Stimulated activated naive CD8-positive, alpha-beta T cell treated with anti-CD3 and anti-CD28 coated beads, Interleukin-15, Interleukin-2, amounts not matched to agents 100 ng/mL and 50 ng/mL, for 24 hours (primary cell): ENCODE data around the gene SETD6.
A peak's percentile ranks its signal among the peaks of the same experiment; 100 is the strongest.
"Not testable (repeated sequence)": the region's sequence is repeated elsewhere in the genome, so short reads cannot be mapped to it uniquely, and the experiment has no call there.

ENCODE experiments used
- H3K27ac Mint-ChIP-seq: one replicate; pipeline ENCODE4 v1.8.0; 2021; ENCODE audit warnings: mild to moderate bottlenecking, mixed read lengths
- H3K27me3 Mint-ChIP-seq: one replicate; pipeline ENCODE4 v1.8.0; 2021; ENCODE audit warnings: mixed read lengths
- H3K36me3 Mint-ChIP-seq: one replicate; pipeline ENCODE4 v1.8.0; 2021; ENCODE audit warnings: low read depth, mixed read lengths
- H3K4me1 Mint-ChIP-seq: one replicate; pipeline ENCODE4 v1.8.0; 2021; ENCODE audit warnings: low read depth, mixed read lengths
- H3K4me3 Mint-ChIP-seq: one replicate; pipeline ENCODE4 v1.8.0; 2021; ENCODE audit warnings: mild to moderate bottlenecking, mixed read lengths
- H3K9me3 Mint-ChIP-seq: one replicate; pipeline ENCODE4 v1.8.0; 2021; ENCODE audit warnings: mixed read lengths

The SETD6 gene

DNA sequence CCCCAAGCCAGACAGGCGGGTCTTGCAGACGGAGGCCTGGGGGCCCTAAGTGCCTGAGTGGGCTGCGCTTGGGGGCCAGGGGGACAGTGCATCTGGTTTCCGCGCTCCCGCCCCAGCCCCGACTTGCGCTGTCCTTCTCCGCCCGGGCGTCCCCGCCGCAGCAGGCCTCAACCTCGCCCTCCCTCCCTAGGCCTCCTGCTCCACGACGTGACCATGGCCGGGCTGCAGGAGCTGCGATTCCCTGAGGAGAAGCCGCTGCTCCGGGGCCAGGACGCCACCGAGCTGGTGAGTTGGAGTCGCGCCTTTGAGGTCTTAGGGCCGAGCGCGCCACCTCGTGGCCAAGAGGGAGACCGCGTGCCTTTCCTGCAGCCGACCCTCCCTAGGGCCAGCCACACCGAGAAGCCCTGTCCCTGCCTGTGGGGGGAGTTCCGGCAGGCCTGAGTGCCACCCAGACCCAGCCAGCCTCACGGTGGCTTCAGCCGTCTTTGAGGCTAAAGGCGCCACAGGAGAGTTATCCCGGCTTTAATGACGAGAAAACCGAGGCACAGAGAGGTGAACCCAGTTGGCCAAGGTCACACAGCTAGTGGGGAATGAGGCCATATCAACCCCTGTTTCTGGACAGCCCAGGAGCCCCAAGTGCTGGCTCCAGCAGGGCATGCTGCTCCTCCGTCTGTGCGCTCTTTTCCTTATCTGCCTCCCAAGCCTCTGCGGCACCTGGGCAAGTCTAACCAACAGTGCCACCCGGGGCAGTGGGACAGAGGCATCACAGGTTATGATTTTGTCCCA is 27.6 kb upstream of the SETD6 start:
- no peak overlapping the region for H3K4me3 Mint-ChIP-seq
- H3K36me3 Mint-ChIP-seq: no peaks in the 10 kb centered on the region
- no peaks in the 10 kb centered on the region for H3K4me1 Mint-ChIP-seq
- no peak overlapping the region for H3K27ac Mint-ChIP-seq
- H3K9me3 Mint-ChIP-seq: no peaks in the 10 kb centered on the region
- peaks cover 4% of the 10 kb centered on the region for H3K27me3 Mint-ChIP-seq

DNA sequence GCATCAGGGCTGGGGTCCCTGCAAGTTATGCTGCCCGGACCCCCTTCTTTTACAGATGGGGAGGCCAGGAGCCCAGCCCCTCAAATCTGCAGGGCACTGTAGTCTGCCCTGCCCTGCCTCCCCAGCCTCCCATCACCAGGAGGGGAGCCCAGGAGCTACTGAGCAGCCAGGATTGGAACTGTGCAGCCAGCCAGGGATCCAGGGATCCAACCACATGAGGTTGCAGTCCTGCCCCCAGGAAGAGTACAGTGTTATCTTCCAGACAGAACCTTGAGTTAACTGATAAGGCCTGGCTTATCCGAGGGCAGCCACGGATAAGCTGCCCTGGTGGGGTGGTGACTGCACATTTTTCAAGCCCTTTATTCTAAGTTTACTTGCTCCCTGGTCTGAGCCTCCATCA is 26.8 kb upstream of the SETD6 start:
- peaks cover 1% of the 10 kb centered on the region for H3K27me3 Mint-ChIP-seq
- H3K4me3 Mint-ChIP-seq: no peak overlapping the region

GRCh38 chr16:58490065-58490464 is 25.3 kb upstream of the SETD6 start:
- H3K4me1 Mint-ChIP-seq: peaks cover 3% of the 10 kb centered on the region
- no peaks in the 10 kb centered on the region for H3K36me3 Mint-ChIP-seq
- H3K9me3 Mint-ChIP-seq: no peaks in the 10 kb centered on the region
- no peak overlapping the region for H3K27ac Mint-ChIP-seq
- H3K4me3 Mint-ChIP-seq: no peak overlapping the region
- no peaks in the 10 kb centered on the region for H3K27me3 Mint-ChIP-seq

More for the DNA sequence above, 26.8 kb upstream of the SETD6 start:
- no peak overlapping the region for H3K27ac Mint-ChIP-seq
- no peaks in the 10 kb centered on the region for H3K36me3 Mint-ChIP-seq
- no peaks in the 10 kb centered on the region for H3K9me3 Mint-ChIP-seq
- no peaks in the 10 kb centered on the region for H3K4me1 Mint-ChIP-seq

DNA sequence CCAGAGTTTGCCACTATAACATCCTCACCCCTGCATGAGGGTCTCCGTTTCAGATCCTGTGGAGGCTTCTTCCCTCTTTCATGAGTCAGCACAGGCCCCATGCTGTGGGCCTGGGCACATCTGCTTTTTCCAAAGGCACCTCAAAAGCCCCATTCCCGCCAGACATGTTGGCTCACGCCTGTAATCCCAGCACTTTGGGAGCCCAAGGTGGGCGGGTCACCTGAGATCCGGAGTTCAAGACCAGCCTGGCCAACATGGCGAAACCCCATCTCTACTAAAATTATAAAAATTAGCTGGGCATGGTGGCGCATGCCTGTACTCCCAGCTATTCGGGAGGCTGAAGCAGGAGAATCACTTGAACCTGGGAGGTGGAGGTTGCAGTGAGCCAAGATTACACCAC is 24.8 kb upstream of the SETD6 start:
- H3K36me3 Mint-ChIP-seq, H3K4me3 Mint-ChIP-seq, H3K27ac Mint-ChIP-seq, H3K9me3 Mint-ChIP-seq, H3K4me1 Mint-ChIP-seq, H3K27me3 Mint-ChIP-seq: not testable (repeated sequence)

DNA sequence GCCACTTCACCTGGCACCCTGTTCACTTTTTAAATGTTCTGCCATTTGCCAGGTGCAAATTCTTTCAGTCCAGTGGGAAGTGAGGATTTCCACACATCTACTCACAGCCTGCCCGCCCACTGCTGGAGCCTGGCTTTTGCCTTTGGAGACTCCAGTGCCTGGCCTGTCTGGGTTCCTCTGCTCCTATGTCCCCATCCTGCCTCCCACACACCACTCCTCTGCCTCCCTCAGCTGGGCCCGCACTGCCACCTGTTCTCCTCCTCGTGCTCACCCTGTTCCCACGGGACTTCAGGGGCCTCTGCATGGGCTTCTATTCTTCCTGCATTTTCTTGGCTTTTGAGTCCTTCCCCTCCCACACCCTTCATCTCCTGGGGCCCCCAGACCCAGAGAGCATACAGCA is 23.3 kb upstream of the SETD6 start:
- Mint-ChIP-seq H3K4me1 (peaks cover 9% of the 10 kb centered on the region), H3K4me3 (no peak overlapping the region), H3K36me3 (no peaks in the 10 kb centered on the region), H3K9me3 (no peaks in the 10 kb centered on the region), H3K27me3 (no peaks in the 10 kb centered on the region), H3K27ac (no peak overlapping the region)

- no peak overlapping the region for H3K27ac Mint-ChIP-seq
- no peak overlapping the region for H3K4me3 Mint-ChIP-seq
- H3K36me3 Mint-ChIP-seq: no peaks in the 10 kb centered on the region
- H3K27me3 Mint-ChIP-seq: no peaks in the 10 kb centered on the region
- peaks cover 9% of the 10 kb centered on the region for H3K4me1 Mint-ChIP-seq
- no peaks in the 10 kb centered on the region for H3K9me3 Mint-ChIP-seq
Observed at GRCh38 chr16:58492735-58493134, 22.6 kb upstream of the SETD6 start.

GRCh38 chr16:58493756-58494431 is 21.4 kb upstream of the SETD6 start:
- no peak overlapping the region for H3K27ac Mint-ChIP-seq
- H3K27me3 Mint-ChIP-seq: no peaks in the 10 kb centered on the region
- no peaks in the 10 kb centered on the region for H3K36me3 Mint-ChIP-seq
- H3K4me3 Mint-ChIP-seq: no peak overlapping the region
- no peaks in the 10 kb centered on the region for H3K9me3 Mint-ChIP-seq
- H3K4me1 Mint-ChIP-seq: peaks cover 9% of the 10 kb centered on the region

DNA sequence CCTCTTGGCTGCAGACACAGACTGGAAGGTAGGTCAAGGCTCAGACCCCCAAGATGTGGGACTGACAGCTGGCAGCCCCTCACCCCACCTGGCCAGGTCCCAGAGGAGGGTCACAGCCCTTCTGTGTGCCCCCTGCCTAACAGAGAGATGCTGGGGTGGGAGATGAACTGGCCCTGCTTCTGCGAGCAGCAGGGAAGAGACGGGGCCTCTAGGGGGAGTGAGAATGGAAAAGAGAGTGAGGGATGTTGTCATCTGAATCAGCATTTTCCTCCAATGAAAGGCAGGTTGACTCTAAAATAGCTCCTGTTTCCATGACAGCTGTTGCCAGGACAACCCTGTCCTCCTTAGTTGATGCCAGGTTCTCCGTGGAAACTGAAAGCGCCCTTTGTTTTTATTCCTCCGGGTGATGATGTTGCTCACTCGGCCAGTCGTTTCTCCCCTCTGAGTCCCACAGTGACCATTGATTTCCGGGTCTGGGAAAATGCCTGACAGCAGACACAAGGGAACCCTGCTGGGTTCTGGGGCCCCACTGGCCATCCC is 20.3 kb upstream of the SETD6 start:
- peaks cover 3% of the 10 kb centered on the region for H3K27me3 Mint-ChIP-seq
- H3K4me1 Mint-ChIP-seq: peaks cover 9% of the 10 kb centered on the region
- H3K4me3 Mint-ChIP-seq: no peak overlapping the region
- no peaks in the 10 kb centered on the region for H3K36me3 Mint-ChIP-seq
- peak overlapping the region; percentile 68 for H3K27ac Mint-ChIP-seq
- H3K9me3 Mint-ChIP-seq: no peaks in the 10 kb centered on the region

DNA sequence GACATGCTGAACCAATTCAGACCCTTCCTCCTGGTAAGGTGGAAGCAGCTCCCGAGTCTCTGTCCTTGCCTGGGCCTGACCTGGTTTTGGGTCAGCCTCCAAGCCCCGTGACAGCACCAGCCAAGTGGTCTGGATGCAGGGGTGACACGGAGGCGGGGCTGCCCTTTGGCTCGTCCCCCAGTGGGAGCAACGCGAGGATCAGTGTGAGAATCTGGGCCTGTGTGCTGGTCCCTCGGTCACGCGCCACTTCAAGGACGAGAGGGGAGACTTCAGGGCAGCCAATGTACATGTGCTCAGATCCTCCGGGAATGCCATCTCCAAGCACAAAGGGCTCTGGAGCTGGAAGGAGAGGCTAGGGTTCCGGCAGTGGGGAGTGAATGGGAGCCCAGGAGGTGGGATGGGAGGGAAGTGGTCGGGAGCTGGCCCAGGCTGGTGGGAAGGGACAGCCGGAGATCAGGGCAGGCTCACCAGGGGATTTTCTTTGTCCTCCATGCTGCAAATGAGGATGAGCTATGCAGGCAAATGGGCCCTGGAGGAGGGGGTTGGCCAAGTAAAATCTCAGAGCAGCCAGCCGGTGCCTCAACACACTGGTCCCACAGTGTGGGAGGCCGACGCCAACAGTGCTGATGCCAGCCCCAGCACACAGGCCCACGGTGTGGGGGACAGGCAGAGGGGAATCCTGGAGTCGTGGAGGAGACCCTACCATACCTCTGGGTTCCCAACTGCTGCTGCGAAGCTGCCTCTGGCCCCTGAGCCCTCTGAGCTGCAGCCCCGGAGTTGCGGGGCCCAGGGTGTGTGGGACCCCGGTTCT is 19.6 kb upstream of the SETD6 start:
- H3K4me1 Mint-ChIP-seq: peaks cover 12% of the 10 kb centered on the region
- H3K27ac Mint-ChIP-seq: peak overlapping the region; percentile 68
- no peak overlapping the region for H3K4me3 Mint-ChIP-seq
- no peaks in the 10 kb centered on the region for H3K36me3 Mint-ChIP-seq
- peaks cover 7% of the 10 kb centered on the region for H3K27me3 Mint-ChIP-seq
- no peaks in the 10 kb centered on the region for H3K9me3 Mint-ChIP-seq

DNA sequence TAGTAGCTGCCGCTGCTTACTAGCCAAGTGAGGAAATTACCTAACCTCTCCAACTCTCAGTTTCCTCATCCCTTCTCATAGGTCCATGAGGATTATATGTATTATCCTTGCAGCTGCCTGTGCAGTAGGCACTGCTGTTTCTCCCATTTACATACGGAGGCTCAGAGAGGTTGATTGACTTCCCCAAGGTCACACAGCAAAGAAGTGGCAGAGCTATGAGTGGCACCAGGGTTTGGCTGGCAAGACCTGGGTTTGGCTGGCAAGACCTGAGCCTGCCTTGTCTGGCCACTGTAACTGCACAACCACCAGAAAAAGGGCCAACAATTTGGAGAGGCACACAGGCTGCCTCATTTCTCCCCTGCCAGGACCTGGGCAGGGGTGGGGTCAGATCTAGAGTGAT is 17.8 kb upstream of the SETD6 start:
- Mint-ChIP-seq H3K27ac (no peak overlapping the region), H3K9me3 (no peaks in the 10 kb centered on the region), H3K4me3 (no peak overlapping the region), H3K27me3 (peaks cover 18% of the 10 kb centered on the region), H3K36me3 (no peaks in the 10 kb centered on the region), H3K4me1 (peaks cover 19% of the 10 kb centered on the region)

DNA sequence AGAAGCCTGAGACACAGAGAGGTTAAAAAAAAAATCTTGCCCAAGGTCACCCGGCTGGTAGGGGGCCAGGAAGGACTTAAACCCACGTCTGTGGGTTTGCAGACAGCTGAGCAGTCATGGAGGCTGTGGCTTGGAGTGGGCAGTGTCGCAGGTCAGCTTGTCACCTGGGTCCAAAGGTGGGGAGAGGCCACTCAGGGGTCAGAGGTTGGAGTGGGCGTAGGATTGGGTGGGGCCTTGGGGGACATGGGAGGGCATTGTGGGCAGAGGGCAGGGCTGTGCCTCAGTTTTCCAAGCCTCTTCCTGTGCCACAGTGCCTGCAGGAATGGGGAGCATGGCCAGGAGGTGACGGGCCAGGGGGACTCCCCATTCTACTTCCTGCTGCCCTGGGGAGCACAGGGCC is 17.4 kb upstream of the SETD6 start:
- Mint-ChIP-seq H3K4me1 (peaks cover 19% of the 10 kb centered on the region), H3K27ac (no peak overlapping the region), H3K36me3 (no peaks in the 10 kb centered on the region), H3K27me3 (peaks cover 18% of the 10 kb centered on the region), H3K9me3 (no peaks in the 10 kb centered on the region), H3K4me3 (no peak overlapping the region)

DNA sequence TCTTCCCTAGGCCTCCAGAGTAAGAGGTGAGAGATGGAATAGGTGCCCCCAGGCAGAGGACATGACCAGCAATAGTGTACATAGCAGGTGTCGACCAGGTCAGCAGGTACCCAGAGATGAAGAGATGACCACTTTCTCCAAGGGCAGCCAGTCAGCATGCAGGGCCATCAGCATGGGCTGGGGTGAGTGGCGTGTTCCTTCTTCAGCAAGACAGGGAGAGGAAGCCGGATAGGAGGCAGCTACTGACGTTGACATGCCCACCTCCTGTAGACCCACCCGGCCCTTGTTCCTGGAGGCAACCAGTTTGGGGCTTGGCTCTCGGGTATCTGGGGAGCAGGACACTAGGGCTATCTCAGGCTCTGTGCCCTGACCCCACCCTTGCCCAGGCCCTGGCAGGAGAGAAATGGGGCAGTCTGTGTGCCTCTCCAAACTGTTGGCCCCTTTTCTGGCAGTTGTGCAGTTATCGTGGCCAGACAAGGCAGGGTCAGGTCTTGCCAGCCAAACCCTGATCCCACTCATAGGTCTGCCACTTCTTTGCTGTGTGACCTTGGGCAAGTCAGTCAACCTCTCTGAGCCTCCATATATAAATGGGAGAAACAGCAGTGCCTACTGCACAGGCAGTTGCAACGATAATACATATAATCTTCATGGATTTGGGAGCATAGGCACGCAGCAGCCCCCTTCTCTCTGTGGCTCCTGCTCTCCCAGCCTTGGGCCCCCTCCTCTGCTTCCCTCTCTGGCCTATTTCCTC is 16.8 kb upstream of the SETD6 start:
- Mint-ChIP-seq H3K27ac (no peak overlapping the region), H3K4me3 (no peak overlapping the region), H3K27me3 (peaks cover 18% of the 10 kb centered on the region), H3K9me3 (no peaks in the 10 kb centered on the region), H3K4me1 (peaks cover 19% of the 10 kb centered on the region), H3K36me3 (no peaks in the 10 kb centered on the region)

- no peak overlapping the region for H3K4me3 Mint-ChIP-seq
- no peaks in the 10 kb centered on the region for H3K36me3 Mint-ChIP-seq
- H3K27me3 Mint-ChIP-seq: peaks cover 18% of the 10 kb centered on the region
- H3K27ac Mint-ChIP-seq: no peak overlapping the region
- no peaks in the 10 kb centered on the region for H3K9me3 Mint-ChIP-seq
- peaks cover 19% of the 10 kb centered on the region for H3K4me1 Mint-ChIP-seq
Observed at GRCh38 chr16:58499092-58499511, 16.2 kb upstream of the SETD6 start.

GRCh38 chr16:58499615-58500351 is 15.5 kb upstream of the SETD6 start, which contains the start of gene NDRG4:
TSS of gene NDRG4 (plus strand) at chr16:58500143. CDS start at chr16:58500249, 106 bp downstream.
- Mint-ChIP-seq H3K27ac (no peak within 1 kb of the TSS), H3K9me3 (no peaks in the 10 kb centered on the region)

More at GRCh38 chr16:58499615-58500351, 15.5 kb upstream of the SETD6 start, which contains the start of gene NDRG4:
- Mint-ChIP-seq H3K4me1 (peaks cover 19% of the 10 kb centered on the region), H3K4me3 (peak within 1 kb of the TSS; percentile 73), H3K27me3 (peaks cover 18% of the 10 kb centered on the region), H3K36me3 (no peaks in the 10 kb centered on the region)
